ENCODE data around the gene AGTRAP.

DNA sequence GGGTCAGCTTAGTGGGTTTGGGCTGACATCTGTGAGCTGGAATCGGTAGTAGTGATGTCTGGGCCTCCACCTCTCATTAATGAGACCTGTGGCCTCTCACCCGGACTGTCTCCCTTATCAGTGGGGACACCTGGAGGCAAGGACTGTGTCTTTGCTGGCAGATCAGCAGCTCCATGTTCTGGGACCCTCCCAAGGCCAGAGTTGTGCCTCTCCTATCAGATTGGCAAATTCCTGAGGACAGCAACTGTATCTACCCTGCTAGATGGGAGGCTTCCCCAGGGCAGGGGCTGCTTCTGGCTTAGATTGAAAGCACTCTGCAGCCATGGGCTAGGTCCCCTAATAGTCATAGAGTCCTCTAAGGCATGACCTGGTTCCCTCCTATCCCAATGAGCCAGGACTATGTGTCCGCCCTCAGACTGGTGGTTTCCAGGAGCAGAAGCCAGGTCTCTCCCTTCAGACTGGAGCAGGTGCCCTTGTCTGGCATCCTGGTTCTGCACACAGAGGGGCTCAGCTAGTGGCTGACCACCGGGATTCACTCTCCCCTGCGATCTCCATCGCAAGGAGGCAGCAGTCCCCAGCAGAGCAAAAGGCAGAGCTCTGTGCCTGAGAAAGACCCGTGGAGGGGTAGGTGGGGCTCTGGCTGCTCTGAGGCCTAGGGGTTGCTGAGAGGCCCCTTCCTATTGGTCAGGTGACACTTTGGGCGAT is 38.6 kb upstream of the AGTRAP start:
- no peak for TF ChIP-seq CTCF (conservative IDR thresholded peaks at IDR 0.05)
- TF ChIP-seq EZH2 (IDR thresholded peaks at IDR 0.05; ENCODE audit: low read depth): no peak

Data from PC-9 (cell line).